ENCODE data around the gene GP2.

DNA sequence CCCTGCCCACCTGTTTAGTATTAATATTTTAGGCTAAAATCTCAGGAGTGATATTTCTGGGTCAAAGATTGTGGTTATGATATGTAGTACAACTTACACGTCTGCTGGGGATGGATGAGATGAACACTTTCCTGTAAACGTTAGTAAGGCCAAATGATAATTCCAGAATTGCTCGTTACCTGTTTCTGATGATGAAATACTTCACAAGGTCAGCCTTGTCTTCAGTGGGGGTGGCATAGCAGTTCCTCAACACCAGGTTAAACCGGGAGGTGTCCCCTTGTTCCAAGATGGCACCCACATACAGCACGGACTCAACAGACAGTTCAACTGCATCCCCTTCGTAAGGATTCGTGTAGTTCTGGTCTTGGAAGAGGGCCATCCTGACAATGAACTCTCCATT, 9.3 kb downstream of the GP2 start:
- TF ChIP-seq CTCF (optimal IDR thresholded peaks at IDR 0.05 in 1 of 3, IDR thresholded peaks at IDR 0.05 in 1 of 3, conservative IDR thresholded peaks at IDR 0.05 in 1 of 3; ENCODE audit: extremely low read depth in 1 of 3, insufficient read depth in 2 of 3, low read length in 3 of 3): no peak
- TF ChIP-seq EZH2 (IDR thresholded peaks at IDR 0.05; ENCODE audit: low read length): no peak

All from keratinocyte (primary cell).